Progenitor cell of endocrine pancreas (in vitro differentiated cells): ENCODE data around the gene COG5. TPM values are rescaled to one million over a fixed set of nuclear protein-coding genes. Genes with fewer than 3 reads are reported as not detected.

Experiments used
- DNase-seq: peaks from one replicate; pipeline ENCODE4 v3.0.0; 2021; ENCODE audit warnings: low spot score; ENCODE audit not compliant: unreplicated experiment
- H3K27ac Mint-ChIP-seq: 2 replicates; pipeline ENCODE4 v1.8.0; 2021; ENCODE audit warnings: mild to moderate bottlenecking, moderate library complexity, mixed read lengths
- H3K27me3 Mint-ChIP-seq: 2 replicates; pipeline ENCODE4 v1.8.0; 2021; ENCODE audit warnings: mixed read lengths
- H3K36me3 Mint-ChIP-seq: 2 replicates; pipeline ENCODE4 v1.8.0; 2022; ENCODE audit warnings: mixed read lengths; ENCODE audit not compliant: insufficient read depth
- H3K4me1 Mint-ChIP-seq: 2 replicates; pipeline ENCODE4 v1.8.0; 2021; ENCODE audit warnings: low read depth, mixed read lengths
- H3K4me3 Mint-ChIP-seq: 2 replicates; pipeline ENCODE4 v1.8.0; 2021; ENCODE audit warnings: low read depth, mild to moderate bottlenecking, moderate library complexity, mixed read lengths
- H3K9me3 Mint-ChIP-seq: 2 replicates; pipeline ENCODE4 v1.8.0; 2021; ENCODE audit warnings: low read depth, mixed read lengths
- CTCF ChIP-seq: fragments of 200-600 bp; sonication (generic); IDR thresholded peaks from one replicate; pipeline ENCODE4 v1.5.0; 2021; ENCODE audit warnings: antibody characterized with exemption, mild to moderate bottlenecking; ENCODE audit not compliant: unreplicated experiment
- total RNA-seq: library from RNA; stranded (reverse); gene quantifications from 2 replicates; pipeline ENCODE4 v1.2.1, GENCODE V29; 2021

The COG5 gene
- total RNA-seq, 1 donor from 2014 or later, result 49.0 TPM

- peaks cover 9% of the 10 kb centered on the region for H3K36me3 Mint-ChIP-seq
- peaks cover 2% of the 10 kb centered on the region for H3K4me1 Mint-ChIP-seq
- H3K9me3 Mint-ChIP-seq, result peaks cover 15% of the 10 kb centered on the region
- H3K27ac Mint-ChIP-seq, result no peak overlapping the region
- no peaks in the 10 kb centered on the region for H3K27me3 Mint-ChIP-seq
- no peak overlapping the region for H3K4me3 Mint-ChIP-seq
- no peak for TF ChIP-seq CTCF
- no peak for DNase-seq
Measured at GRCh38 chr7:107427462-107427861, 136.3 kb downstream of the COG5 start.

- Mint-ChIP-seq H3K4me3 (no peak overlapping the region), H3K4me1 (peaks cover 6% of the 10 kb centered on the region), H3K27me3 (no peaks in the 10 kb centered on the region), H3K36me3 (peaks cover 14% of the 10 kb centered on the region), H3K27ac (no peak overlapping the region), H3K9me3 (no peaks in the 10 kb centered on the region)
- no peak for DNase-seq
- TF ChIP-seq CTCF, result no peak
Measured at GRCh38 chr7:107414198-107414597, 149.5 kb downstream of the COG5 start.

GRCh38 chr7:107408349-107408748 is 155.4 kb downstream of the COG5 start:
- peaks cover 20% of the 10 kb centered on the region for H3K36me3 Mint-ChIP-seq
- TF ChIP-seq CTCF, result no peak

GRCh38 chr7:107405559-107405958 is 158.2 kb downstream of the COG5 start:
- Mint-ChIP-seq H3K27ac (no peak overlapping the region), H3K36me3 (peaks cover 13% of the 10 kb centered on the region), H3K4me1 (peaks cover 6% of the 10 kb centered on the region), H3K4me3 (no peak overlapping the region), H3K27me3 (no peaks in the 10 kb centered on the region), H3K9me3 (peaks cover 4% of the 10 kb centered on the region)
- DNase-seq, result no peak
- TF ChIP-seq CTCF, result no peak

More at GRCh38 chr7:107408349-107408748, 155.4 kb downstream of the COG5 start:
- no peak overlapping the region for H3K27ac Mint-ChIP-seq
- no peak overlapping the region for H3K4me3 Mint-ChIP-seq
- no peaks in the 10 kb centered on the region for H3K27me3 Mint-ChIP-seq
- H3K4me1 Mint-ChIP-seq, result peaks cover 9% of the 10 kb centered on the region
- peaks cover 4% of the 10 kb centered on the region for H3K9me3 Mint-ChIP-seq
- no peak for DNase-seq

- peaks cover 6% of the 10 kb centered on the region for H3K4me1 Mint-ChIP-seq
- no peak for TF ChIP-seq CTCF
- no peak for DNase-seq
- peaks cover 12% of the 10 kb centered on the region for H3K36me3 Mint-ChIP-seq
- no peak overlapping the region for H3K27ac Mint-ChIP-seq
- H3K27me3 Mint-ChIP-seq, result no peaks in the 10 kb centered on the region
- peaks cover 4% of the 10 kb centered on the region for H3K9me3 Mint-ChIP-seq
- no peak overlapping the region for H3K4me3 Mint-ChIP-seq
Measured at GRCh38 chr7:107404740-107405537, 158.8 kb downstream of the COG5 start.
